ENCODE data around the gene PRTN3.

GRCh38 chr19:867855-868457 is 27.2 kb downstream of the PRTN3 start:
- TF ChIP-seq POLR2A (IDR thresholded peaks at IDR 0.05) (no peak), CTCF (IDR thresholded peaks at IDR 0.05) (no peak)

Measured in adrenal gland (tissue), 5 donors.